Transverse colon (tissue), 4 donors: ENCODE measurements around the gene KCTD1.

Experiments
- CTCF ChIP-seq, 5 experiments: fragments of 200-600 bp in 3 of 5; fragments of 450-650 bp in 2 of 5; sonication (generic) in 3 of 5; IDR thresholded peaks; 1 replicate in 2 of 5; 2 replicates in 3 of 5; pipeline ENCODE4 v1.5.1; 2016 to 2017; ENCODE audit warnings: antibody characterized with exemption in 5 of 5, inconsistent platforms in 3 of 5, mild to moderate bottlenecking in 2 of 5, moderate library complexity in 1 of 5
- POLR2A ChIP-seq: fragments of 450-650 bp; IDR thresholded peaks from one replicate; pipeline ENCODE4 v1.6.1; 2016; ENCODE audit warnings: antibody characterized with exemption, mild to moderate bottlenecking, moderate library complexity
- POLR2AphosphoS5 ChIP-seq, 3 donors: sonication (generic); formaldehyde crosslinking; IDR thresholded peaks; one replicate each; pipeline ENCODE4 v1.6.1; 2016; ENCODE audit warnings: antibody characterized with exemption in 3 of 3

GRCh38 chr18:26561769-26562168 is 13.4 kb upstream of the KCTD1 start:
- TF ChIP-seq CTCF (IDR thresholded peaks at IDR 0.05) (no peak), POLR2A (no peak), POLR2AphosphoS5 (IDR thresholded peaks at IDR 0.05) (no peak)
